Measurements from ENCODE around the gene SOCS2. TPM values are rescaled to one million over a fixed set of nuclear protein-coding genes. Genes with fewer than 3 reads are reported as not detected.

SOCS2 gene
- total RNA-seq, 4 donors from 2014 or later: 18.8 to 76.8 (median 42.0) TPM

- WGBS, 2 donors: 80 to 87% methylated on average over 4 of the region's 4 CpGs
- H3K27me3 ChIP-seq: no peaks in the 10 kb centered on the region
Measured at GRCh38 chr12:93626160-93626559, 53.7 kb downstream of the SOCS2 start.

More at GRCh38 chr12:93626160-93626559, 53.7 kb downstream of the SOCS2 start:
- H3K9me3 ChIP-seq: no peaks in the 10 kb centered on the region
- no peaks in the 10 kb centered on the region for H3K36me3 ChIP-seq
- H3K27ac ChIP-seq: no peak overlapping the region
- H3K4me1 ChIP-seq: no peaks in the 10 kb centered on the region
- no peak overlapping the region for H3K4me3 ChIP-seq
- DNase-seq (ENCODE audit: low spot score in 2 of 2): no peak
- TF ChIP-seq EP300 (IDR thresholded peaks at IDR 0.05) (no peak), CTCF (IDR thresholded peaks at IDR 0.05) (no peak), POLR2A (IDR thresholded peaks at IDR 0.05) (no peak)

Other genes starting within 250 kb of the SOCS2 start
- 10 to 100 TPM; 54.4 to 84.3 (median 69.9) TPM for gene NUDT4, start 194.8 kb upstream of the SOCS2 start, total RNA-seq
- gene UBE2N, start 130.7 kb upstream of the SOCS2 start, total RNA-seq: 10 to 100 TPM; 20.8 to 31.0 (median 29.4) TPM
- gene MRPL42, start 105.2 kb upstream of the SOCS2 start, total RNA-seq: 10 to 100 TPM; 19.7 to 27.3 (median 22.8) TPM
- gene CRADD, start 104.7 kb downstream of the SOCS2 start, total RNA-seq: 10 to 100 TPM; 51.0 to 86.3 (median 56.6) TPM